Loucy (cell line): ENCODE results near the gene C16orf96.

Source experiments
- H2AFZ ChIP-seq: fragments of 200-600 bp; sonication (generic); 2 replicates; pipeline ENCODE4 v1.6.0; 2016; ENCODE audit warnings: antibody characterized with exemption, mild to moderate bottlenecking, low read length, moderate library complexity
- H3F3A ChIP-seq: fragments of 200-600 bp; 2 replicates; pipeline ENCODE4 v1.6.0; 2016; ENCODE audit warnings: antibody characterized with exemption, low read depth, mild to moderate bottlenecking
- H3K27me3 ChIP-seq: fragments of 200-600 bp; sonication (generic); 2 replicates; pipeline ENCODE4 v1.6.1; 2014; ENCODE audit warnings: low read length, mild to moderate bottlenecking; ENCODE audit not compliant: insufficient read depth, poor library complexity, severe bottlenecking
- H3K36me3 ChIP-seq: fragments of 200-600 bp; sonication (generic); 2 replicates; pipeline ENCODE4 v1.6.1; 2016; ENCODE audit warnings: low read length; ENCODE audit not compliant: insufficient read depth
- H3K4me1 ChIP-seq: fragments of 200-600 bp; sonication (generic); 2 replicates; pipeline ENCODE4 v1.5.1; 2014; ENCODE audit warnings: low read length, mild to moderate bottlenecking; ENCODE audit not compliant: insufficient read depth, poor library complexity, severe bottlenecking
- H3K4me2 ChIP-seq: fragments of 200-600 bp; sonication (generic); 2 replicates; pipeline ENCODE4 v1.6.0; 2014; ENCODE audit warnings: antibody characterized with exemption, low read length, low read depth, mild to moderate bottlenecking; ENCODE audit not compliant: poor library complexity, severe bottlenecking
- H3K4me3 ChIP-seq: fragments of 200-600 bp; sonication (generic); 2 replicates; pipeline ENCODE4 v1.5.1; 2014; ENCODE audit warnings: low read length, mild to moderate bottlenecking, mixed read lengths; ENCODE audit not compliant: poor library complexity, severe bottlenecking
- H3K79me2 ChIP-seq: fragments of 200-600 bp; sonication (generic); 2 replicates; pipeline ENCODE4 v1.6.1; 2014; ENCODE audit warnings: low read length; ENCODE audit not compliant: insufficient read depth
- H3K9ac ChIP-seq: fragments of 200-600 bp; sonication (generic); 2 replicates; pipeline ENCODE4 v1.6.0; 2014; ENCODE audit warnings: mild to moderate bottlenecking, low read depth, low read length, moderate library complexity; ENCODE audit not compliant: poor library complexity, severe bottlenecking
- H3K9me2 ChIP-seq: fragments of 200-600 bp; sonication (generic); replicated peaks from 2 replicates; pipeline ENCODE4 v1.6.1; 2016; ENCODE audit warnings: low read depth, low read length, mixed read lengths
- H3K9me3 ChIP-seq: fragments of 200-600 bp; sonication (generic); 2 replicates; pipeline ENCODE4 v1.6.1; 2014; ENCODE audit warnings: mild to moderate bottlenecking, antibody characterized with exemption, low read length, low read depth; ENCODE audit not compliant: insufficient read depth
- H4K20me1 ChIP-seq: fragments of 200-600 bp; sonication (generic); 2 replicates; pipeline ENCODE4 v1.6.0; 2014; ENCODE audit warnings: antibody characterized with exemption, low read length, mild to moderate bottlenecking; ENCODE audit not compliant: insufficient read depth, poor library complexity, severe bottlenecking
- EZH2phosphoT487 ChIP-seq: fragments of 200-600 bp; IDR thresholded peaks from 2 replicates; pipeline ENCODE4 v1.6.1; 2018; ENCODE audit warnings: antibody characterized with exemption, mild to moderate bottlenecking, moderate library complexity, borderline replicate concordance
- TF ChIP-seq, protein P1 (sequence below): fragments of 200-600 bp; sonication (generic); conservative IDR thresholded peaks from 2 replicates; pipeline ENCODE4 v1.5.1; 2014; ENCODE audit warnings: mild to moderate bottlenecking, antibody characterized with exemption, low read length

The C16orf96 gene

DNA sequence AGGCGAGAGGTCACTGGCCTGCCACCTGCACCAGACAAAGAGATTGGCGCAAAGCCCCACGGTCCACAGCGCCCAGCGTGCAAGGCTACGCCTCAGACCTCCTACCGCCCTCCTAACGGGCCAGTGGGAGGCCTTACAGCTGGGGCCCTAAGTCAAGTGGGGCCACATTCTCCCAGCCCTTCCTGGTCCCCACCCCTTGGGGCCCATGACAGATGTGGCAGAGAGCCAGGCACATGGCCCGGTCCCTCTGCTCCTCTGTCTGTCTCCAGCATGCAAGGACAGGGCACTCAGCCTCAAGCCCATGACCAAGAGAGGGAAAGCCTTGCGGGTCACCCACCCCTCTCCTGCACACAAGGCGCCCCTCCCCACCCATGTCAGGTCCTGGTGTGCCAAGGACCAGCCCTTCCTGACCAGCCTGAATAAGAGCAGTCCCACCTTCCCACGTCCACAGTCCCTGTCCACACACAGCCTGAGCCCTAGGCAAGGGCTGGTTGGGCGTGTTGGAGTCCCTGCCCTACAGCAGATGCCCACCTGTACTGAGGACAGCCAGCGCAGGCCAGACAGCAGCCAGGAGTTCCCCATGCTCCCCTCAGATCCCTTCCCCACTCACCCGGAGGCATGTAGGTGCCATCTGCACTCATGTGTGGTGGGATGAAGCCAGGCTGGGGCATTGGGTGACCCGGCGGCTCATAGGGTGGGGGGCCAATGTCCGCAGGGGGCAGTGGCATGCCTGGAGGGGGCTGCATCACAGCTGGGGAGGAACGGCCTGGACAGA is 42.9 kb upstream of the C16orf96 start:
- H3K9me3 ChIP-seq: no peaks in the 10 kb centered on the region
- no peaks in the 10 kb centered on the region for H4K20me1 ChIP-seq
- H3K4me2 ChIP-seq: no peak overlapping the region
- no peak overlapping the region for H2AFZ ChIP-seq
- H3K9me2 ChIP-seq: no peaks in the 10 kb centered on the region
- H3K9ac ChIP-seq: peak overlapping the region; percentile 84
- no peaks in the 10 kb centered on the region for H3K27me3 ChIP-seq
- peaks cover 10% of the 10 kb centered on the region; the same call in 1 of the 2 replicates for H3K36me3 ChIP-seq
- H3K4me1 ChIP-seq: peaks cover 23% of the 10 kb centered on the region
- no peak for TF ChIP-seq EZH2phosphoT487
- TF ChIP-seq, protein P1, sequence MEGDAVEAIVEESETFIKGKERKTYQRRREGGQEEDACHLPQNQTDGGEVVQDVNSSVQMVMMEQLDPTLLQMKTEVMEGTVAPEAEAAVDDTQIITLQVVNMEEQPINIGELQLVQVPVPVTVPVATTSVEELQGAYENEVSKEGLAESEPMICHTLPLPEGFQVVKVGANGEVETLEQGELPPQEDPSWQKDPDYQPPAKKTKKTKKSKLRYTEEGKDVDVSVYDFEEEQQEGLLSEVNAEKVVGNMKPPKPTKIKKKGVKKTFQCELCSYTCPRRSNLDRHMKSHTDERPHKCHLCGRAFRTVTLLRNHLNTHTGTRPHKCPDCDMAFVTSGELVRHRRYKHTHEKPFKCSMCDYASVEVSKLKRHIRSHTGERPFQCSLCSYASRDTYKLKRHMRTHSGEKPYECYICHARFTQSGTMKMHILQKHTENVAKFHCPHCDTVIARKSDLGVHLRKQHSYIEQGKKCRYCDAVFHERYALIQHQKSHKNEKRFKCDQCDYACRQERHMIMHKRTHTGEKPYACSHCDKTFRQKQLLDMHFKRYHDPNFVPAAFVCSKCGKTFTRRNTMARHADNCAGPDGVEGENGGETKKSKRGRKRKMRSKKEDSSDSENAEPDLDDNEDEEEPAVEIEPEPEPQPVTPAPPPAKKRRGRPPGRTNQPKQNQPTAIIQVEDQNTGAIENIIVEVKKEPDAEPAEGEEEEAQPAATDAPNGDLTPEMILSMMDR: no peak
- H3K79me2 ChIP-seq: peaks cover 15% of the 10 kb centered on the region; the same call in 1 of the 2 replicates
- H3F3A ChIP-seq: no peaks in the 10 kb centered on the region
- H3K4me3 ChIP-seq: no peak overlapping the region

- no peak for TF ChIP-seq EZH2phosphoT487
- TF ChIP-seq, protein P1: no peak
- H3K79me2 ChIP-seq: peaks cover 15% of the 10 kb centered on the region; the same call in 1 of the 2 replicates
- H2AFZ ChIP-seq: no peak overlapping the region
- no peaks in the 10 kb centered on the region for H3K9me3 ChIP-seq
- H3K36me3 ChIP-seq: peaks cover 5% of the 10 kb centered on the region; the same call in 1 of the 2 replicates
- no peaks in the 10 kb centered on the region for H3K9me2 ChIP-seq
- H3K9ac ChIP-seq: peak overlapping the region; percentile 84
- no peaks in the 10 kb centered on the region for H3K27me3 ChIP-seq
- peak overlapping the region; percentile 85 for H3K4me2 ChIP-seq
- H3F3A ChIP-seq: no peaks in the 10 kb centered on the region
- no peaks in the 10 kb centered on the region for H4K20me1 ChIP-seq
- H3K4me3 ChIP-seq: no peak overlapping the region
- peaks cover 23% of the 10 kb centered on the region for H3K4me1 ChIP-seq
These were observed 42.3 kb upstream of the C16orf96 start for GRCh38 chr16:4513881-4514280.

DNA sequence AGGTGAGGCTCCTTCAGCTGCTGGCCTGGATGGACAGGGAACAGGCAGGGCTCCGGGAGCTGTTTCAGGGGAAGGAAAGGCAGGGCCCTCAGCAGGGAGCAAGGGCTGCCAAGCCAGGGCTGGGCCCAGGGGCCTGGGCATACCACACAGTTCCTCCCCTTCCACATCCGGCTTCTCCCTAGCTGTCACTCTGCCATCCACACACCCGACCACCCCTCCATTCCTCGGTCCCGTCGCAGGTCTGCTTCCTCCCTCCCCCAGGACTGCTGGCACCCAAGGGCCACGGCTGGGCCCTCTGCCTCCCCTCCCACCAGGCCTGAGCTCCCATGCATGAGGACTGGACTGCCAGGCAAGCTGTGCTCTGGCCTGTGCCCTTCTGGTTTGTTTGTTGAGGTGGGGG is 41.5 kb upstream of the C16orf96 start:
- Histone ChIP-seq H2AFZ (no peak overlapping the region), H3K9me3 (no peaks in the 10 kb centered on the region), H3K27me3 (no peaks in the 10 kb centered on the region), H4K20me1 (no peaks in the 10 kb centered on the region), H3K79me2 (peaks cover 15% of the 10 kb centered on the region; the same call in 1 of the 2 replicates), H3K4me1 (peaks cover 23% of the 10 kb centered on the region), H3F3A (no peaks in the 10 kb centered on the region), H3K4me3 (peak overlapping the region; percentile 68), H3K9ac (peak overlapping the region; percentile 84), H3K4me2 (peak overlapping the region; percentile 85), H3K9me2 (no peaks in the 10 kb centered on the region), H3K36me3 (peaks cover 5% of the 10 kb centered on the region; the same call in 1 of the 2 replicates)
- TF ChIP-seq, protein P1: no peak
- TF ChIP-seq EZH2phosphoT487: no peak
